Psoas muscle (tissue), 8 donors: ENCODE results near the gene ZBTB16. TPM values are rescaled to one million over a fixed set of nuclear protein-coding genes. Genes with fewer than 3 reads are reported as not detected.

Experiments used
- ATAC-seq, 4 donors: fragments of 200-7000 bp; cut with Tn5 transposase; one replicate each; pipeline ENCODE4 v1.9.1; 2020; ENCODE audit warnings: moderate library complexity in 3 of 4, mild to moderate bottlenecking in 2 of 4
- DNase-seq, 2 donors: peaks; one replicate each; pipeline ENCODE4 v3.0.0-alpha.2; 2020
- H3K27ac ChIP-seq: fragments of 200-600 bp; one replicate; pipeline ENCODE4 v1.8.0; 2022
- H3K27me3 ChIP-seq, 3 donors: fragments of 200-600 bp in 1 of 3; one replicate each; pipeline versions ENCODE4 v1.6.1 to v1.8.0; 2013 to 2022; ENCODE audit warnings: low read length in 2 of 3, mild to moderate bottlenecking in 2 of 3, moderate library complexity in 1 of 3; ENCODE audit not compliant: insufficient read depth in 3 of 3
- H3K36me3 ChIP-seq, 2 donors: fragments of 200-600 bp in 1 of 2; one replicate each; pipeline versions ENCODE4 v1.6.1 to v1.8.0; 2013 to 2022; ENCODE audit warnings: low read depth in 1 of 2, mild to moderate bottlenecking in 1 of 2, moderate library complexity in 1 of 2; ENCODE audit not compliant: insufficient read depth in 1 of 2
- H3K4me1 ChIP-seq: fragments of 200-600 bp; one replicate; pipeline ENCODE4 v1.8.0; 2022
- H3K4me3 ChIP-seq: fragments of 200-600 bp; one replicate; pipeline ENCODE4 v1.8.0; 2022; ENCODE audit warnings: mild to moderate bottlenecking
- H3K9me3 ChIP-seq: fragments of 200-600 bp; one replicate; pipeline ENCODE4 v1.8.0; 2022
- WGBS, 3 donors: extraction: QIAGEN DNeasy Blood & Tissue Kit; methylation state at CpG; one replicate each; pipeline versions ENCODE4 v1.1.6 to v1.1.7; 2013; 5-methylcytosine and 5-hydroxymethylcytosine counted together
- intact Hi-C, 2 donors: fragments of 100-400 bp; cut with DNase I; formaldehyde crosslinking; loops; one replicate each; pipeline versions ENCODE4 v1.11.0 to v1.14.2; 2022
- polyA plus RNA-seq, 3 donors: library from polyadenylated mRNA; stranded (reverse); fragments of 200-250 nt; gene quantifications; one replicate each; pipeline ENCODE4 v1.2.3, GENCODE V29; 2013
- total RNA-seq, 4 donors: library from RNA; stranded (reverse); fragmentation: NEBNext Ultra II Directional in 2 of 4; extraction: Animal tissue kit (Norgen Biotek cat#: 25700) in 2 of 4; gene quantifications; one replicate each; pipeline versions ENCODE4 v1.2.1 to v1.2.4, GENCODE V29; 2021 to 2023
- TF ChIP-seq, protein P1 (sequence below): fragments of 200-600 bp; IDR thresholded peaks from one replicate; pipeline ENCODE4 v1.8.0; 2022; ENCODE audit warnings: antibody characterized with exemption
- donor health status: healthy with polysubstance abuse.
- donor health status: DM: no; HTN: no; CAD: no; lungs with moderate emphysema.
- donor health status: Bipolar disorder and iron deficiency.
- donor health status: healthy.
- donor health status: DM: yes; HTN: yes; CAD: no.
- donor health status: DM: no; HTN: no; CAD: no.
- donor health status: DM: no; HTN: no; CAD: no.
- donor health status: DM: yes; HTN: yes; CAD: no.

ZBTB16 gene
- total and polyA plus RNA-seq, 7 donors = 11.7 to 299 (median 89.8) TPM

DNA sequence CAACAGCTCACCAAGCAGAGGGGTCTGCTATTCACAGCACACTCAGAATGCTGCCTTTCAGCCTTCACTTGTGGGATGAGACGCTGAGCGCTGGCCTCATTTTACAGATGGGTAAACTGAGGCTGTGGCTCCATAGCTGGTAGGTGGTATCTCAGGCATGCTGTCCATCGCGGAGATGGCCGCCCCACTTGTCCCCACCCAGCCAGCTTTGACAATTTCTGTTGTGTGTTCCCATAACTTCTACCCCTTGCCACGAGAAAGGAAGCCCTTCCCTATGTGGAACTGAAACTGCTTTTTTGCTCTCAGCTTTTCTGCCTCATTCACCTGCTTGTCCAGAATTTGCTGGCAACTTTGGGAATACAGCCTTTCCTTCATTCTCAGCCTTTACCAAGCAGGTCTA is 200.6 kb downstream of the ZBTB16 start:
- no peaks in the 10 kb centered on the region for H3K36me3 ChIP-seq
- TF ChIP-seq, protein P1, sequence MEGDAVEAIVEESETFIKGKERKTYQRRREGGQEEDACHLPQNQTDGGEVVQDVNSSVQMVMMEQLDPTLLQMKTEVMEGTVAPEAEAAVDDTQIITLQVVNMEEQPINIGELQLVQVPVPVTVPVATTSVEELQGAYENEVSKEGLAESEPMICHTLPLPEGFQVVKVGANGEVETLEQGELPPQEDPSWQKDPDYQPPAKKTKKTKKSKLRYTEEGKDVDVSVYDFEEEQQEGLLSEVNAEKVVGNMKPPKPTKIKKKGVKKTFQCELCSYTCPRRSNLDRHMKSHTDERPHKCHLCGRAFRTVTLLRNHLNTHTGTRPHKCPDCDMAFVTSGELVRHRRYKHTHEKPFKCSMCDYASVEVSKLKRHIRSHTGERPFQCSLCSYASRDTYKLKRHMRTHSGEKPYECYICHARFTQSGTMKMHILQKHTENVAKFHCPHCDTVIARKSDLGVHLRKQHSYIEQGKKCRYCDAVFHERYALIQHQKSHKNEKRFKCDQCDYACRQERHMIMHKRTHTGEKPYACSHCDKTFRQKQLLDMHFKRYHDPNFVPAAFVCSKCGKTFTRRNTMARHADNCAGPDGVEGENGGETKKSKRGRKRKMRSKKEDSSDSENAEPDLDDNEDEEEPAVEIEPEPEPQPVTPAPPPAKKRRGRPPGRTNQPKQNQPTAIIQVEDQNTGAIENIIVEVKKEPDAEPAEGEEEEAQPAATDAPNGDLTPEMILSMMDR = no peak
- intact Hi-C loops = loop anchor here (5.0 kb wide), 4 partner anchors 228 to 458 kb away; no protein-coding TSS in a partner anchor
- H3K4me1 ChIP-seq = peaks cover 56% of the 10 kb centered on the region
- peak overlapping the region; percentile 89 for H3K27ac ChIP-seq
- no peak overlapping the region for H3K4me3 ChIP-seq
- no peaks in the 10 kb centered on the region for H3K9me3 ChIP-seq
- H3K27me3 ChIP-seq = no peaks in the 10 kb centered on the region
- DNase-seq = peak in 1 of 2 donors; percentile 56
- ATAC-seq = no peak
- 79 to 89% (median 83%) methylated on average over 6 of the region's 6 CpGs for WGBS, 3 donors

DNA sequence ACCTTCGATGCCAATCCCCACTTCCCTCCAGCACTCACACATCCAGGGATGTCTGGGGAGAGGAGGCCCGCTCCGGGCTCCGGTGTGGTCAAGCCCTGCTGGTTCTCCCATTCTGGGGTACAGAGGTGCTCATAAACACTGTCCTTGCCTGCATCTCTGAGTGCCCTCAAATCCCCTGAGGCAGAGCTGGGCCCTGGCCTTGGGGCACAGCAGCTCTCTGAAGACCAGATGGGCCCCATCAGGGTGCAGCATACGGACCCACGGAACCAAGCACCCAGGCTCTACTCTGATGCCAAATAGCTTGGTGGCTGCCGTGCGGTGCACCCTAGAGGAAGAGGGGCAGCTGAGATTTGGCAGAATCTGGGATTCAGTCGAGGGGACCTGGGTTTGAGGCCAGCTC is 201.0 kb downstream of the ZBTB16 start:
- WGBS, 3 donors = 39 to 57% (median 45%) methylated on average over 9 of the region's 9 CpGs
- Histone ChIP-seq H3K27ac (peak overlapping the region; percentile 89), H3K36me3 (no peaks in the 10 kb centered on the region), H3K27me3 (no peaks in the 10 kb centered on the region), H3K9me3 (no peaks in the 10 kb centered on the region), H3K4me3 (no peak overlapping the region), H3K4me1 (peaks cover 56% of the 10 kb centered on the region)
- intact Hi-C loops = loop anchor here (5.0 kb wide), 4 partner anchors 228 to 458 kb away; no protein-coding TSS in a partner anchor
- DNase-seq (peak in 1 of 2 donors; percentile 69), ATAC-seq (peak in 3 of 4 donors; percentile 2 to 4 (median 4))
- TF ChIP-seq, protein P1 = no peak

DNA sequence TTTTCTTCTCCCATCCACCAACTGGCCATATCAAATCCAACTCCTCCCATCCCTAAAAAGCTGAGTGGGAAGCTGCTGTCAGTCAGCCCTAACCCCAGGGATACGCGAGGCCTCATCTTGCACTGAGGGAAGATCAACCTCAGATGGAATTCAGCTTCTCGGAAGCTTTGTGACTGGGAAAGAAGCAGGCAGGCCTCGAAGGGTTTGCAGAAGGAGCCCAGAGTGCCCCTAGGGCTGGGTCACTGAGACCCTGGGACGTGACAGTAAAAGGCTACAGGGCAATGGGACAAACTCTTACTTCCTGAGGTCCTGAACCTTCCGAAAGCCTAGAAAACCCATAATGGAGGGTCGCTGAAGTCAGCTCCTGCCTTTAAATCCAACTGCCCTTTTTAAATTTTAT is 202.3 kb downstream of the ZBTB16 start:
- peak in 1 of 2 donors; percentile 39 for DNase-seq
- Histone ChIP-seq H3K27me3 (no peaks in the 10 kb centered on the region), H3K9me3 (no peaks in the 10 kb centered on the region), H3K36me3 (no peaks in the 10 kb centered on the region), H3K4me1 (peaks cover 43% of the 10 kb centered on the region), H3K4me3 (no peak overlapping the region), H3K27ac (no peak overlapping the region)
- no peak for ATAC-seq
- 75 to 80% (median 80%) methylated on average over 7 of the region's 7 CpGs for WGBS, 3 donors
- TF ChIP-seq, protein P1 = no peak
- intact Hi-C loops = loop anchor here (1.0 to 5.0 kb wide), 7 partner anchors 225 to 459 kb away; no protein-coding TSS in a partner anchor

DNA sequence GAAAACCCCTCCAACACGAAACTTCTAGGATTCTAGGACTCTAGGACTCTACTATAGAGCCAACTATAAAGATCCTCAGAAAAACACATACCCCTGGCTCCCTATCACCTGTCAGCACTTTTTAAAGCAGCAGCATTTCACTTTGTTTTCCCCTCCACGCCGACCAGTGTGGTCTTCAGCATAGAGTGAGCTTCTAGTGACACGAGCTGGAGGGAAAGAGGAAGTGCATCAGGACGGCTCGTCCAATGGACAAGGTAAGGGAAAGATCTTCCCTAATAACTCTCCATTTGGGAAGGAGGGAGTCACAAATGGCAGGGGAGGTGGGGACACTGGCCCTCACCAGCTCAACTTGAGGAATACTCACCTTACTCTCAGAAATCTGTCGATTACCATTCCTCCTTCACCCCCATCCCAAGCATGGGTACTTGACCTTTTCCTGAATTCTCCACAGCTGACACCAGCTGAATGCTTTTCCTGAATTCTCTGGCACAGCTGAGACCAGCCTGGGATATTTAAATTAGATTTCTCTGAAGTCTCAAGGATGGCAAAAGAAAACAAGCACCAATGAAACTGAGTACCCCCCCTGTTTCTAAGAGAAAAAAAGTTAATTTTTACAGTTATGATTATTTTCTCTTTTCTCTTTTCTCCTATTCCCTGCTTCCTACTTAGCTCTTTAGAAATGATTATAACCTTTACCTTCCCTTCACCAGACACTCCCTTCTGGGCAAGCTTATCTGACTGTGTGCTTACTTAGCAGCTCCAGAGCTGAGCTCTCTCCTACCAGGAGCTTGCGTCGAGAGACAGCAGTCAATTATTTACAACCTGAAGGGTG is 203.4 kb downstream of the ZBTB16 start:
- peak in 1 of 4 donors; percentile 16 for ATAC-seq
- TF ChIP-seq, protein P1 = peak; percentile 78
- no peak overlapping the region for H3K27ac ChIP-seq
- H3K36me3 ChIP-seq = no peaks in the 10 kb centered on the region
- 23 to 24% (median 24%) methylated on average over 9 of the region's 9 CpGs for WGBS, 3 donors
- H3K4me3 ChIP-seq = no peak overlapping the region
- intact Hi-C loops = loop anchor here (1.0 to 5.0 kb wide), 5 partner anchors 231 to 461 kb away; no protein-coding TSS in a partner anchor
- peaks cover 34% of the 10 kb centered on the region for H3K4me1 ChIP-seq
- no peaks in the 10 kb centered on the region for H3K27me3 ChIP-seq
- no peaks in the 10 kb centered on the region for H3K9me3 ChIP-seq
- peak in 1 of 2 donors; percentile 56 for DNase-seq
